Measurements from ENCODE around the gene ARL15. TPM values are rescaled to one million over a fixed set of nuclear protein-coding genes. Genes with fewer than 3 reads are reported as not detected.

ARL15 gene
- total and polyA plus RNA-seq, 2 of the 8 experiments (the other 6 are each of a cell fraction or from before 2014, with no cell fraction given) = 9.9 to 21.2 TPM

- H3K4me2 ChIP-seq (ENCODE audit: insufficient read depth in 1 of 2, low read depth in 2 of 2, low read length in 2 of 2) = no peak overlapping the region
- H2BK20ac ChIP-seq (ENCODE audit: low read length) = no peak overlapping the region
- H3K79me2 ChIP-seq (ENCODE audit: control insufficient read depth in 1 of 2, insufficient read depth in 2 of 2, low read length in 2 of 2) = peaks cover 0 to 18% of the 10 kb centered on the region in 2 experiments; a peak in 3 of 4 replicates
- no peak overlapping the region for H3K4me3 ChIP-seq (ENCODE audit: extremely low read depth in 1 of 4, insufficient read depth in 2 of 4, low read depth in 3 of 4, low read length in 4 of 4)
- H3K36me3 ChIP-seq (ENCODE audit: control insufficient read depth in 2 of 4, insufficient read depth in 4 of 4, low read length in 3 of 4) = no peaks in the 10 kb centered on the region
- no peak overlapping the region for H2BK120ac ChIP-seq (replicated peaks; ENCODE audit: low read depth, low read length)
- H3K23me2 ChIP-seq (ENCODE audit: low read depth, low read length) = no peaks in the 10 kb centered on the region; the same call in 1 of the 2 replicates
- no peaks in the 10 kb centered on the region for H3K27me3 ChIP-seq (replicated peaks in 1 of 4; ENCODE audit: control insufficient read depth in 3 of 4, extremely low read depth in 1 of 4, insufficient read depth in 3 of 4, low read length in 3 of 4)
- no peak overlapping the region for H4K8ac ChIP-seq (ENCODE audit: extremely low read depth, insufficient read depth, low read length)
- H3K27ac ChIP-seq (ENCODE audit: low read depth, low read length) = no peak overlapping the region
- H2BK15ac ChIP-seq (ENCODE audit: low read length) = no peak overlapping the region
- no peak overlapping the region for H2BK12ac ChIP-seq (ENCODE audit: low read depth, low read length)
- no peak overlapping the region for H3K18ac ChIP-seq (ENCODE audit: extremely low read depth, low read length)
- H3K23ac ChIP-seq (ENCODE audit: insufficient read length) = no peak overlapping the region
- no peak overlapping the region for H3K9ac ChIP-seq (replicated peaks in 1 of 4; ENCODE audit: extremely low read depth in 1 of 4, low read depth in 3 of 4, low read length in 3 of 4)
- no peak overlapping the region for H4K5ac ChIP-seq (ENCODE audit: insufficient read length, low read depth, low read length)
- no peaks in the 10 kb centered on the region for H3K9me3 ChIP-seq (ENCODE audit: insufficient read depth in 2 of 2, low read depth in 1 of 2, low read length in 1 of 2)
- H3K4ac ChIP-seq (replicated peaks; ENCODE audit: insufficient read length, low read depth, low read length) = no peak overlapping the region
- no peak overlapping the region for H2AFZ ChIP-seq (ENCODE audit: low read length)
- CTCF ChIA-PET (ENCODE audit: partially characterized antibody) = no interaction called here
- H4K91ac ChIP-seq (replicated peaks; ENCODE audit: insufficient read length, low read length) = no peak overlapping the region
- FAIRE-seq (no peak), DNase-seq (ENCODE audit: low read depth in 1 of 2, low spot score in 2 of 2) (no peak)
- no peak for TF ChIP-seq CHD2 (IDR thresholded peaks at IDR 0.05; ENCODE audit: low read length)
- no peak for TF ChIP-seq MAX (IDR thresholded peaks at IDR 0.05)
- TF ChIP-seq POLR2A (IDR thresholded peaks at IDR 0.05; ENCODE audit: control extremely low read depth in 1 of 2, low read depth in 2 of 2, low read length in 2 of 2) = no peak
- no peak for TF ChIP-seq ZNF274 (IDR thresholded peaks at IDR 0.05; ENCODE audit: borderline replicate concordance, extremely low read depth, low read length)
- TF ChIP-seq CBX8 (IDR thresholded peaks at IDR 0.05; ENCODE audit: borderline replicate concordance, low read depth, low read length) = no peak
- POLR2A ChIA-PET (ENCODE audit: partially characterized antibody) = interaction anchor here (0.6 kb wide), 1 partner anchor 893 kb away, joined by 3 read pairs; no protein-coding TSS in a partner anchor
- no peak overlapping the region for H3K14ac ChIP-seq (ENCODE audit: insufficient read length)
- H4K20me1 ChIP-seq (replicated peaks in 1 of 2; ENCODE audit: control insufficient read depth in 1 of 2, insufficient read depth in 2 of 2, low read length in 2 of 2) = no peaks in the 10 kb centered on the region
- no peak overlapping the region for H2BK5ac ChIP-seq (ENCODE audit: low read depth, low read length)
- no peaks in the 10 kb centered on the region for H3K79me1 ChIP-seq (ENCODE audit: low read depth, low read length)
- WGBS, 2 experiments (ENCODE audit: extremely low coverage in 1 of 2, insufficient coverage in 1 of 2, insufficient read length in 1 of 2, insufficient replicate concordance in 2 of 2, low coverage in 1 of 2, low lambda C conversion rate in 2 of 2, missing lambda C conversion rate in 1 of 2) = 88% methylated on average over 1 of the region's 1 CpG; no CpG with 5 or more reads in 1 of the 2 experiments
- H3K56ac ChIP-seq (replicated peaks; ENCODE audit: insufficient read length, low read depth, low read length) = no peak overlapping the region
- H2AK5ac ChIP-seq (ENCODE audit: low read depth, low read length) = no peak overlapping the region
- H3K4me1 ChIP-seq (replicated peaks in 1 of 4; ENCODE audit: control insufficient read depth in 3 of 4, insufficient read depth in 4 of 4, low read length in 3 of 4) = peaks cover 0 to 5% (median 2%) of the 10 kb centered on the region in 4 experiments; a peak in 2 of 7 replicates
Measured at GRCh38 chr5:54221135-54221534, 89.2 kb downstream of the ARL15 start.

All from H1 (cell line).